Small intestine (tissue), 7 donors: ENCODE data around the gene CCDC170. TPM values are rescaled to one million over a fixed set of nuclear protein-coding genes. Genes with fewer than 3 reads are reported as not detected.

ENCODE experiments used
- DNase-seq, 2 donors: peaks; one replicate each; pipeline versions ENCODE4 v3.0.0 to v3.0.0-alpha.2; 2013
- FAIRE-seq: peaks from 2 replicates; lab custom pipeline; 2012; peaks lifted over from hg19 to GRCh38; lab: Jason Lieb, UNC
- H3K27ac ChIP-seq, 3 donors: one replicate each; pipeline ENCODE4 v1.5.1; 2013; ENCODE audit warnings: low read length in 2 of 3, mild to moderate bottlenecking in 2 of 3, control low read depth in 1 of 3, inconsistent platforms in 1 of 3, low read depth in 1 of 3, moderate library complexity in 1 of 3
- H3K27me3 ChIP-seq, 3 donors: one replicate each; pipeline ENCODE4 v1.6.1; 2013; ENCODE audit warnings: low read length in 3 of 3, inconsistent platforms in 1 of 3; ENCODE audit not compliant: control insufficient read depth in 3 of 3, insufficient read depth in 3 of 3
- H3K36me3 ChIP-seq, 3 donors: one replicate each; pipeline ENCODE4 v1.6.1; 2013; ENCODE audit warnings: low read length in 3 of 3, inconsistent platforms in 1 of 3, low read depth in 1 of 3, mild to moderate bottlenecking in 1 of 3, moderate library complexity in 1 of 3; ENCODE audit not compliant: control insufficient read depth in 3 of 3, insufficient read depth in 2 of 3
- H3K4me1 ChIP-seq, 3 donors: one replicate each; pipeline ENCODE4 v1.6.1; 2013; ENCODE audit warnings: low read length in 2 of 3, inconsistent platforms in 1 of 3, low read depth in 1 of 3, mild to moderate bottlenecking in 1 of 3, moderate library complexity in 1 of 3; ENCODE audit not compliant: control insufficient read depth in 3 of 3, insufficient read depth in 2 of 3
- H3K4me3 ChIP-seq, 3 donors: one replicate each; pipeline ENCODE4 v1.5.1; 2013; ENCODE audit warnings: low read length in 3 of 3, control low read depth in 1 of 3, inconsistent platforms in 1 of 3, low read depth in 1 of 3, mild to moderate bottlenecking in 1 of 3, moderate library complexity in 1 of 3
- H3K9me3 ChIP-seq, 2 donors: one replicate each; pipeline ENCODE4 v1.6.1; 2013; ENCODE audit warnings: low read depth in 1 of 2, low read length in 1 of 2; ENCODE audit not compliant: control insufficient read depth in 2 of 2, insufficient read depth in 1 of 2
- WGBS, 3 donors: extraction: QIAGEN DNeasy Blood & Tissue Kit; methylation state at CpG; one replicate each; pipeline ENCODE4 v1.1.7; 2013; 5-methylcytosine and 5-hydroxymethylcytosine counted together
- polyA plus RNA-seq, 4 donors: library from polyadenylated mRNA; stranded (reverse) in 3 of 4; unstranded in 1 of 4; fragments of 200-250 nt in 3 of 4; fragments of 120-200 nt in 1 of 4; gene quantifications; one replicate each; pipeline versions ENCODE4 v1.2.1 to v1.2.3, GENCODE V29; 2013
- donor health status: healthy with polysubstance abuse.
- donor health status: control.
- donor health status: control.
- donor health status: Bipolar disorder and iron deficiency.
- donor health status: healthy.

The CCDC170 gene
- polyA plus RNA-seq, 4 donors = 0.21 to 3.1 (median 2.3) TPM

GRCh38 chr6:151553416-151554165 lies 59.8 kb downstream of the CCDC170 start:
- Histone ChIP-seq H3K36me3 (no peaks in the 10 kb centered on the region), H3K27me3 (no peaks in the 10 kb centered on the region), H3K4me3 (no peak overlapping the region), H3K4me1 (no peaks in the 10 kb centered on the region), H3K9me3 (peaks cover 0 to 5% of the 10 kb centered on the region in 2 donors), H3K27ac (no peak overlapping the region)
- 74 to 78% (median 74%) methylated on average over 3 of the region's 3 CpGs for WGBS, 3 donors
- DNase-seq = no peak
- no peak for FAIRE-seq

GRCh38 chr6:151561238-151561637 lies 67.4 kb downstream of the CCDC170 start:
- DNase-seq (no peak), FAIRE-seq (no peak)
- no peaks in the 10 kb centered on the region for H3K27me3 ChIP-seq

GRCh38 chr6:151564654-151565053 lies 70.8 kb downstream of the CCDC170 start:
- 64 to 70% (median 68%) methylated on average over 4 of the region's 4 CpGs for WGBS, 3 donors
- DNase-seq (no peak), FAIRE-seq (no peak)
- H3K27me3 ChIP-seq = no peaks in the 10 kb centered on the region
- no peaks in the 10 kb centered on the region for H3K36me3 ChIP-seq
- H3K4me1 ChIP-seq = no peaks in the 10 kb centered on the region
- no peak overlapping the region for H3K27ac ChIP-seq
- H3K4me3 ChIP-seq = no peak overlapping the region
- H3K9me3 ChIP-seq = peaks cover 0 to 30% of the 10 kb centered on the region in 2 donors

More at GRCh38 chr6:151561238-151561637, 67.4 kb downstream of the CCDC170 start:
- Histone ChIP-seq H3K36me3 (no peaks in the 10 kb centered on the region), H3K27ac (no peak overlapping the region), H3K9me3 (peaks cover 0 to 34% of the 10 kb centered on the region in 2 donors), H3K4me3 (no peak overlapping the region), H3K4me1 (no peaks in the 10 kb centered on the region)

GRCh38 chr6:151565940-151566339 lies 72.1 kb downstream of the CCDC170 start:
- no peak for FAIRE-seq
- DNase-seq = no peak
- H3K27ac ChIP-seq = no peak overlapping the region
- 64 to 94% (median 88%) methylated on average over 1 of the region's 1 CpG for WGBS, 3 donors
- H3K4me1 ChIP-seq = no peaks in the 10 kb centered on the region
- peaks cover 0 to 30% of the 10 kb centered on the region in 2 donors for H3K9me3 ChIP-seq
- no peaks in the 10 kb centered on the region for H3K36me3 ChIP-seq
- no peak overlapping the region for H3K4me3 ChIP-seq
- H3K27me3 ChIP-seq = no peaks in the 10 kb centered on the region

GRCh38 chr6:151566557-151566956 lies 72.7 kb downstream of the CCDC170 start:
- H3K27me3 ChIP-seq = no peaks in the 10 kb centered on the region
- no peak for DNase-seq
- 38 to 47% (median 45%) methylated on average over 2 of the region's 2 CpGs for WGBS, 3 donors

GRCh38 chr6:151576633-151577032 lies 82.8 kb downstream of the CCDC170 start:
- WGBS, 3 donors = 83 to 88% (median 87%) methylated on average over 8 of the region's 8 CpGs
- Histone ChIP-seq H3K36me3 (no peaks in the 10 kb centered on the region), H3K9me3 (no peaks in the 10 kb centered on the region), H3K4me3 (no peak overlapping the region), H3K4me1 (no peaks in the 10 kb centered on the region), H3K27me3 (peaks cover 0 to 5% (median 0%) of the 10 kb centered on the region in 3 donors), H3K27ac (no peak overlapping the region)
- FAIRE-seq (no peak), DNase-seq (no peak)

More at GRCh38 chr6:151566557-151566956, 72.7 kb downstream of the CCDC170 start:
- peaks cover 0 to 30% of the 10 kb centered on the region in 2 donors for H3K9me3 ChIP-seq
- no peak overlapping the region for H3K27ac ChIP-seq
- H3K36me3 ChIP-seq = no peaks in the 10 kb centered on the region
- no peaks in the 10 kb centered on the region for H3K4me1 ChIP-seq
- no peak for FAIRE-seq
- H3K4me3 ChIP-seq = no peak overlapping the region

GRCh38 chr6:151577257-151577656 lies 83.4 kb downstream of the CCDC170 start:
- H3K27me3 ChIP-seq = peaks cover 0 to 5% (median 0%) of the 10 kb centered on the region in 3 donors
- no peak overlapping the region for H3K27ac ChIP-seq
- 78 to 82% (median 81%) methylated on average over 5 of the region's 5 CpGs for WGBS, 3 donors

GRCh38 chr6:151585741-151586140 lies 91.9 kb downstream of the CCDC170 start:
- no peaks in the 10 kb centered on the region for H3K36me3 ChIP-seq
- FAIRE-seq = no peak
- H3K4me1 ChIP-seq = no peaks in the 10 kb centered on the region
- H3K9me3 ChIP-seq = peaks cover 0 to 3% of the 10 kb centered on the region in 2 donors
- DNase-seq = no peak
- no peak overlapping the region for H3K4me3 ChIP-seq
- 90 to 94% (median 92%) methylated on average over 2 of the region's 2 CpGs for WGBS, 3 donors
- H3K27me3 ChIP-seq = no peaks in the 10 kb centered on the region
- no peak overlapping the region for H3K27ac ChIP-seq

More at GRCh38 chr6:151577257-151577656, 83.4 kb downstream of the CCDC170 start:
- Histone ChIP-seq H3K9me3 (no peaks in the 10 kb centered on the region), H3K4me3 (no peak overlapping the region), H3K36me3 (no peaks in the 10 kb centered on the region), H3K4me1 (no peaks in the 10 kb centered on the region)
- FAIRE-seq (no peak), DNase-seq (no peak)
